ENCODE measurements around the gene SPECC1. TPM values are rescaled to one million over a fixed set of nuclear protein-coding genes. Genes with fewer than 3 reads are reported as not detected.

The SPECC1 gene
- total and polyA plus RNA-seq, 2 of the 4 experiments (the other 2 are of a cell fraction) = 16.9 to 26.2 TPM

- Histone ChIP-seq H3K36me3 (ENCODE audit: control insufficient read depth, insufficient read depth, low read length) (peaks cover 13% of the 10 kb centered on the region), H3K9ac (ENCODE audit: low read depth, low read length) (no peak overlapping the region), H2BK120ac (ENCODE audit: low read depth, low read length) (no peak overlapping the region), H3K56ac (ENCODE audit: extremely low read depth, insufficient read depth, low read length) (no peak overlapping the region), H4K5ac (ENCODE audit: low read depth, low read length) (no peak overlapping the region), H3K4me1 (ENCODE audit: control insufficient read depth, insufficient read depth, low read length) (no peaks in the 10 kb centered on the region), H3K27me3 (ENCODE audit: control insufficient read depth, insufficient read depth, low read length) (no peaks in the 10 kb centered on the region), H3K4ac (ENCODE audit: low read depth, low read length) (no peak overlapping the region), H3K79me1 (ENCODE audit: low read depth in 1 of 2, low read length in 2 of 2) (peaks cover 0 to 4% of the 10 kb centered on the region in 2 experiments; a peak in 1 of 4 replicates), H2BK20ac (ENCODE audit: low read depth, low read length) (no peak overlapping the region), H3K14ac (replicated peaks; ENCODE audit: low read depth, low read length) (peak overlapping the region; percentile 51; the same call in 1 of the 2 replicates), H3K9me1 (ENCODE audit: insufficient read depth, low read length) (peaks cover 10% of the 10 kb centered on the region; the same call in 1 of the 2 replicates), H2BK15ac (ENCODE audit: low read depth, low read length) (no peak overlapping the region), H2BK5ac (ENCODE audit: low read depth, low read length, poor library complexity, severe bottlenecking) (no peak overlapping the region), H2AFZ (replicated peaks; ENCODE audit: low read length, poor library complexity) (no peak overlapping the region), H2AK9ac (replicated peaks; ENCODE audit: low read depth, low read length, poor library complexity) (no peak overlapping the region), H4K8ac (ENCODE audit: low read depth in 2 of 2, low read length in 2 of 2) (no peak overlapping the region), H3K27ac (ENCODE audit: insufficient read depth, low read length) (no peak overlapping the region), H2AK5ac (ENCODE audit: low read depth, low read length) (no peak overlapping the region), H3K18ac (ENCODE audit: low read depth, low read length) (no peak overlapping the region), H4K91ac (ENCODE audit: insufficient read depth, low read depth, low read length) (no peak overlapping the region), H3K9me3 (ENCODE audit: control insufficient read depth, insufficient read depth, low read length) (peaks cover 3% of the 10 kb centered on the region; the same call in 1 of the 2 replicates), H4K20me1 (ENCODE audit: insufficient read depth, low read length) (no peaks in the 10 kb centered on the region), H3K4me2 (ENCODE audit: low read depth, low read length) (no peak overlapping the region), H3K23ac (ENCODE audit: low read depth, low read length) (no peak overlapping the region), H3K4me3 (ENCODE audit: insufficient read depth, low read depth, low read length) (no peak overlapping the region)
- DNase-seq (peak; percentile 67), ATAC-seq (ENCODE audit: low read depth) (0 out of 2 replicates have a peak, but pooled peaks have one; percentile 35)
- intact Hi-C loops (cut with micrococcal nuclease) (no loop called here), dilution Hi-C loops (cut with HindIII; ENCODE audit: low sequenced_read_pairs, unreplicated experiment) (no loop called here), in situ Hi-C loops (cut with MboI; ENCODE audit: low sequenced_read_pairs) (no loop called here)
- TF ChIP-seq MAFK (IDR thresholded peaks at IDR 0.05; ENCODE audit: low read depth, low read length) = no peak
- TF ChIP-seq CEBPB (IDR thresholded peaks at IDR 0.05; ENCODE audit: low read depth, low read length) = peak; percentile 59
- no TSS peak for BruUV-seq (replicated peaks)
- POLR2A ChIA-PET (ENCODE audit: unreplicated experiment) = no interaction called here
- no CpG with 5 or more reads among the region's 1 CpG for WGBS, 2 experiments (ENCODE audit: extremely low coverage in 2 of 2, insufficient read length in 1 of 2)
- CTCF ChIA-PET = no interaction called here
These were observed 235.5 kb downstream of the SPECC1 start for GRCh38 chr17:20244671-20245070.

Data from IMR-90 (cell line).